ENCODE results near the gene IQCH. TPM values are rescaled to one million over a fixed set of nuclear protein-coding genes. Genes with fewer than 3 reads are reported as not detected.

IQCH gene
- polyA plus RNA-seq, 1 donor (not counting 4 experiments of a cell fraction or from before 2014, with no cell fraction given): 2.6 TPM

GRCh38 chr15:67358812-67359211 is 104.2 kb downstream of the IQCH start:
- FAIRE-seq (no peak), DNase-seq (ENCODE audit: low read depth, low spot score) (no peak)
- H3K79me2 ChIP-seq (ENCODE audit: control insufficient read depth, insufficient read depth, low read length): no peaks in the 10 kb centered on the region
- no peak overlapping the region for H3K4me3 ChIP-seq (ENCODE audit: control insufficient read depth in 2 of 3, extremely low read depth in 1 of 3, insufficient read depth in 2 of 3, low read depth in 1 of 3, low read length in 3 of 3)
- no peak overlapping the region for H3K9ac ChIP-seq (ENCODE audit: control insufficient read depth, extremely low read depth, insufficient read depth, low read length)
- no peaks in the 10 kb centered on the region for H3K9me1 ChIP-seq (ENCODE audit: control insufficient read depth, extremely low read depth, insufficient read depth, low read length)
- no peaks in the 10 kb centered on the region for H3K27me3 ChIP-seq (ENCODE audit: control insufficient read depth, extremely low read depth, insufficient read depth, low read length)
- no peaks in the 10 kb centered on the region for H3K9me3 ChIP-seq (ENCODE audit: control insufficient read depth, low read depth, low read length)
- H2AFZ ChIP-seq (ENCODE audit: control insufficient read depth, low read length): no peak overlapping the region
- no peak overlapping the region for H3K27ac ChIP-seq (ENCODE audit: control insufficient read depth, insufficient read depth, low read length)
- no peaks in the 10 kb centered on the region for H3K36me3 ChIP-seq (ENCODE audit: control insufficient read depth in 2 of 2, extremely low read depth in 1 of 2, insufficient read depth in 2 of 2, low read length in 2 of 2)
- H3K4me1 ChIP-seq (ENCODE audit: control insufficient read depth, extremely low read depth, insufficient read depth, low read length): no peaks in the 10 kb centered on the region
- TF ChIP-seq EZH2 (IDR thresholded peaks at IDR 0.05; ENCODE audit: low read length): no peak
- no peak for TF ChIP-seq CTCF (optimal IDR thresholded peaks at IDR 0.05 in 1 of 3, IDR thresholded peaks at IDR 0.05 in 1 of 3, conservative IDR thresholded peaks at IDR 0.05 in 1 of 3; ENCODE audit: extremely low read depth in 1 of 3, insufficient read depth in 2 of 3, low read length in 3 of 3)
- dilution Hi-C loops (cut with MboI; ENCODE audit: extremely low pct_ligation_motif_present, low sequenced_read_pairs): no loop called here
- no peak overlapping the region for H3K4me2 ChIP-seq (ENCODE audit: control insufficient read depth, extremely low read depth, insufficient read depth, low read depth, low read length)
- no peaks in the 10 kb centered on the region for H4K20me1 ChIP-seq (ENCODE audit: control insufficient read depth, extremely low read depth, insufficient read depth, low read length)

DNA sequence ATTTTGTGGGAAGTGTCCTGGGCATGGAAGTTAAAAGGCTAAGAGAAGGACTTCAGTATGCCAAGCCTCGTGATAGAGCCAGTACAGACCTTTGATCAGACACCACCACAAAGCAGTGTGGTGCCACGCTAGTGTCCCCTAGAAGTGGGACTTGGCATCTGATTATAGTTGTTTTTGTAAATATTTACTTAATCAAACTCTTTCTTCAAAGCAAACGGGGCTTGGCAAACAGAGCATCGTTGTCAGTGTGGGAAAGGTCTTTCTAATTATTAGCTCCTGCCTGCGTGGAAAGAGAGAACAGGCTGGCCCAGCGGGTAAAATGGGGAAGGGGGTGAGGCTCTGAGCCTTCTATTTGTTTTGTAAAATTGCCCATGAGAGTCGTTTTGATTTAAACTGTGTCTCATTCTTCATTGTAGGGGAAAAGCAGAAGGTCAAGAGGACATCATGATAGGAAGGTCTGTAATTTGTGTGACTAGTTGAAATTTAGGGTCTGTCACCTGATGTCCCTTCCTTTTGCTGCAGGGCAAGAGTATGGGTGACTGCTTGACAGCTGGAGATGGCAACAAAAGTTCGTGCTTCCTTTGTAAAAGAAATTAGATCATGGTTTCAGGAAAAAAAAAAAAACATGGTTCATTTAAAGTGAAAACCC is 105.0 kb downstream of the IQCH start:
- dilution Hi-C loops (cut with MboI; ENCODE audit: extremely low pct_ligation_motif_present, low sequenced_read_pairs): no loop called here

More for the DNA sequence above, 105.0 kb downstream of the IQCH start:
- H3K4me3 ChIP-seq (ENCODE audit: control insufficient read depth in 2 of 3, extremely low read depth in 1 of 3, insufficient read depth in 2 of 3, low read depth in 1 of 3, low read length in 3 of 3): no peak overlapping the region
- FAIRE-seq (no peak), DNase-seq (ENCODE audit: low read depth, low spot score) (no peak)
- no peaks in the 10 kb centered on the region for H3K27me3 ChIP-seq (ENCODE audit: control insufficient read depth, extremely low read depth, insufficient read depth, low read length)
- H2AFZ ChIP-seq (ENCODE audit: control insufficient read depth, low read length): no peak overlapping the region
- H3K9me1 ChIP-seq (ENCODE audit: control insufficient read depth, extremely low read depth, insufficient read depth, low read length): no peaks in the 10 kb centered on the region
- no peak overlapping the region for H3K9ac ChIP-seq (ENCODE audit: control insufficient read depth, extremely low read depth, insufficient read depth, low read length)
- H3K4me1 ChIP-seq (ENCODE audit: control insufficient read depth, extremely low read depth, insufficient read depth, low read length): no peaks in the 10 kb centered on the region
- H4K20me1 ChIP-seq (ENCODE audit: control insufficient read depth, extremely low read depth, insufficient read depth, low read length): no peaks in the 10 kb centered on the region
- H3K27ac ChIP-seq (ENCODE audit: control insufficient read depth, insufficient read depth, low read length): no peak overlapping the region
- no peaks in the 10 kb centered on the region for H3K9me3 ChIP-seq (ENCODE audit: control insufficient read depth, low read depth, low read length)
- no peaks in the 10 kb centered on the region for H3K36me3 ChIP-seq (ENCODE audit: control insufficient read depth in 2 of 2, extremely low read depth in 1 of 2, insufficient read depth in 2 of 2, low read length in 2 of 2)
- no peak for TF ChIP-seq EZH2 (IDR thresholded peaks at IDR 0.05; ENCODE audit: low read length)
- TF ChIP-seq CTCF (optimal IDR thresholded peaks at IDR 0.05 in 1 of 3, IDR thresholded peaks at IDR 0.05 in 1 of 3, conservative IDR thresholded peaks at IDR 0.05 in 1 of 3; ENCODE audit: extremely low read depth in 1 of 3, insufficient read depth in 2 of 3, low read length in 3 of 3): no peak
- H3K4me2 ChIP-seq (ENCODE audit: control insufficient read depth, extremely low read depth, insufficient read depth, low read depth, low read length): no peak overlapping the region
- H3K79me2 ChIP-seq (ENCODE audit: control insufficient read depth, insufficient read depth, low read length): no peaks in the 10 kb centered on the region
